Endodermal cell (in vitro differentiated cells): ENCODE results near the gene RBM28. TPM values are rescaled to one million over a fixed set of nuclear protein-coding genes. Genes with fewer than 3 reads are reported as not detected.

ENCODE experiments used
- DNase-seq: peaks from one replicate; pipeline ENCODE4 v3.0.0-alpha.2; 2017
- H3K27ac ChIP-seq: 2 replicates; pipeline ENCODE4 v1.5.1; 2013; ENCODE audit warnings: mild to moderate bottlenecking, low read depth, low read length, moderate library complexity
- H3K27me3 ChIP-seq: 2 replicates; pipeline ENCODE4 v1.6.1; 2013; ENCODE audit warnings: mild to moderate bottlenecking, low read length, moderate library complexity; ENCODE audit not compliant: insufficient read depth, control insufficient read depth, poor library complexity, severe bottlenecking
- H3K36me3 ChIP-seq: 2 replicates; pipeline ENCODE4 v1.7.0; 2013; ENCODE audit warnings: mild to moderate bottlenecking, low read length, moderate library complexity; ENCODE audit not compliant: control insufficient read depth, insufficient read depth
- H3K4me1 ChIP-seq: one replicate; pipeline ENCODE4 v1.7.0; 2013; ENCODE audit warnings: low read length; ENCODE audit not compliant: control insufficient read depth, insufficient read depth
- H3K4me3 ChIP-seq: 2 replicates; pipeline ENCODE4 v1.5.1; 2013; ENCODE audit warnings: mild to moderate bottlenecking, low read length, moderate library complexity
- H3K9ac ChIP-seq: 2 replicates; pipeline ENCODE4 v1.6.1; 2013; ENCODE audit warnings: mild to moderate bottlenecking, low read length, moderate library complexity; ENCODE audit not compliant: poor library complexity, severe bottlenecking; ENCODE audit errors: extremely low read depth
- H3K9me3 ChIP-seq: 2 replicates; pipeline ENCODE4 v1.6.1; 2013; ENCODE audit warnings: mild to moderate bottlenecking, low read length, moderate library complexity; ENCODE audit not compliant: control insufficient read depth
- H3K27ac Mint-ChIP-seq: 2 replicates; pipeline ENCODE4 v1.8.0; 2020; ENCODE audit warnings: mixed read lengths
- H3K27me3 Mint-ChIP-seq: 2 replicates; pipeline ENCODE4 v1.8.0; 2021; ENCODE audit warnings: mild to moderate bottlenecking, mixed read lengths; ENCODE audit not compliant: insufficient read depth
- H3K36me3 Mint-ChIP-seq: 2 replicates; pipeline ENCODE4 v1.8.0; 2020; ENCODE audit warnings: low read depth, mixed read lengths
- H3K4me1 Mint-ChIP-seq: 2 replicates; pipeline ENCODE4 v1.8.0; 2020; ENCODE audit warnings: mixed read lengths
- H3K4me3 Mint-ChIP-seq: 2 replicates; pipeline ENCODE4 v1.8.0; 2020; ENCODE audit warnings: mild to moderate bottlenecking, moderate library complexity, mixed read lengths
- H3K9me3 Mint-ChIP-seq: 2 replicates; pipeline ENCODE4 v1.8.0; 2020; ENCODE audit warnings: mild to moderate bottlenecking, mixed read lengths
- WGBS, 2 experiments: methylation state at CpG; one replicate each; pipeline versions ENCODE4 v1.1.5 to v1.1.7; 2013; ENCODE audit warnings: missing lambda C conversion rate in 2 of 2, mixed read lengths in 1 of 2; ENCODE audit not compliant: insufficient coverage in 1 of 2, insufficient read length in 1 of 2; 5-methylcytosine and 5-hydroxymethylcytosine counted together
- total RNA-seq, 2 donors: library from RNA; stranded (reverse); fragmentation: NEBNext Ultra II Directional in 1 of 2; extraction: Animal tissue kit (Norgen Biotek cat#: 25700) in 1 of 2; gene quantifications; 2 replicates in 1 of 2; 3 replicates in 1 of 2; pipeline ENCODE4 v1.2.1, GENCODE V29; 2021
- TF ChIP-seq, protein P1 (sequence below): fragments of 200-600 bp; sonication (generic); conservative IDR thresholded peaks from 2 replicates; pipeline ENCODE4 v1.5.0; 2021; ENCODE audit warnings: antibody characterized with exemption, mild to moderate bottlenecking

Gene RBM28
- total RNA-seq, 2 donors from 2014 or later: 60.1 to 60.9 TPM

DNA sequence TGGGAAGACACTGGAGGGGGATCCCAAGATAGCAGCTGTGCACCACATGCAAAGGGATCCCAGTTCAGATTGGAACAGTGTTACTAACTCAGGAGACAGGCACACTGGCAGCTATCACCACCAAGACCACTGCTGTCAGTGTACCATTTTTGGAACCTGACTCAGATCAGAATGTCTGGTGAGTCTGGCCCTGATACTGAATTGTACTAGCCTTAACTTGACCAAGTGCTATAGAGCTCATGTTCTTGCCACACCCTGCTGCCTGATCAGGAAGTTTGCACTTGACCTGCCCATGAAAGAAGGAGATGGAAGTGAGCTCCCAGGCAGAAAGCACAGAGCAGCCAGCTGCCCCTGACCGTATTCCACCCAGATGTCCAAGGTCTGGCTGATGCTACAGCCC is 22.6 kb upstream of the RBM28 start:
- TF ChIP-seq, protein P1, sequence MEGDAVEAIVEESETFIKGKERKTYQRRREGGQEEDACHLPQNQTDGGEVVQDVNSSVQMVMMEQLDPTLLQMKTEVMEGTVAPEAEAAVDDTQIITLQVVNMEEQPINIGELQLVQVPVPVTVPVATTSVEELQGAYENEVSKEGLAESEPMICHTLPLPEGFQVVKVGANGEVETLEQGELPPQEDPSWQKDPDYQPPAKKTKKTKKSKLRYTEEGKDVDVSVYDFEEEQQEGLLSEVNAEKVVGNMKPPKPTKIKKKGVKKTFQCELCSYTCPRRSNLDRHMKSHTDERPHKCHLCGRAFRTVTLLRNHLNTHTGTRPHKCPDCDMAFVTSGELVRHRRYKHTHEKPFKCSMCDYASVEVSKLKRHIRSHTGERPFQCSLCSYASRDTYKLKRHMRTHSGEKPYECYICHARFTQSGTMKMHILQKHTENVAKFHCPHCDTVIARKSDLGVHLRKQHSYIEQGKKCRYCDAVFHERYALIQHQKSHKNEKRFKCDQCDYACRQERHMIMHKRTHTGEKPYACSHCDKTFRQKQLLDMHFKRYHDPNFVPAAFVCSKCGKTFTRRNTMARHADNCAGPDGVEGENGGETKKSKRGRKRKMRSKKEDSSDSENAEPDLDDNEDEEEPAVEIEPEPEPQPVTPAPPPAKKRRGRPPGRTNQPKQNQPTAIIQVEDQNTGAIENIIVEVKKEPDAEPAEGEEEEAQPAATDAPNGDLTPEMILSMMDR: no peak
- Histone ChIP-seq H3K27ac (no peak overlapping the region), H3K9me3 (no peaks in the 10 kb centered on the region), H3K36me3 (no peaks in the 10 kb centered on the region), H3K27me3 (peaks cover 64% of the 10 kb centered on the region), H3K4me1 (no peaks in the 10 kb centered on the region), H3K4me3 (no peak overlapping the region), H3K9ac (no peak overlapping the region)
- H3K4me1 Mint-ChIP-seq: no peaks in the 10 kb centered on the region
- no peak overlapping the region for H3K4me3 Mint-ChIP-seq
- WGBS, 2 experiments: 83% methylated on average over 1 of the region's 1 CpG; no CpG with 5 or more reads in 1 of the 2 experiments
- peaks cover 72% of the 10 kb centered on the region for H3K27me3 Mint-ChIP-seq
- no peak overlapping the region for H3K27ac Mint-ChIP-seq
- H3K9me3 Mint-ChIP-seq: no peaks in the 10 kb centered on the region
- DNase-seq: no peak
- no peaks in the 10 kb centered on the region for H3K36me3 Mint-ChIP-seq

DNA sequence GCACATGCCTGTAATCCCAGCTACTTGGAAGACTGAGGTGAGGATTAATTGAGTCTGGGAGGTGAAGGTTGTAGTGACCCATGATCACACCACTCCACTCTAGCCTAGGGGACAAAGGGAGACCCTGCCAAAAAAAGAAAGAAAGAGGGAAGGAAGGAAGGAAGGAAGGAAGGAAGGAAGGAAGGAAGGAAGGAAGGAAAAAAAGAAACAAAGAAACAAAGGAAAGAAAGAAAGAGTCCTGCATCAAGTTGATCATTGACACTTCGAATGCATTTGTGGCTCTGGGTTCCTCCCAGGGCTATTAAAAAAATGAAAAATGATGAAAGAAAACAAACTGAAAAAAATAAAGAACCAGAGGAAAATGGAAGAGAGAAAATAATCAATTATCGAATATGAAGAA is 21.7 kb upstream of the RBM28 start:
- H3K9ac ChIP-seq: no peak overlapping the region
- WGBS, 2 experiments: 82 to 90% methylated on average over 1 to 2 of the region's 2 CpGs
- peaks cover 75% of the 10 kb centered on the region for H3K27me3 Mint-ChIP-seq
- no peaks in the 10 kb centered on the region for H3K4me1 ChIP-seq
- H3K9me3 ChIP-seq: no peaks in the 10 kb centered on the region
- peaks cover 73% of the 10 kb centered on the region for H3K27me3 ChIP-seq
- TF ChIP-seq, protein P1: no peak
- no peaks in the 10 kb centered on the region for H3K4me1 Mint-ChIP-seq
- H3K4me3 Mint-ChIP-seq: no peak overlapping the region
- H3K27ac Mint-ChIP-seq: no peak overlapping the region
- no peaks in the 10 kb centered on the region for H3K36me3 Mint-ChIP-seq
- H3K9me3 Mint-ChIP-seq: no peaks in the 10 kb centered on the region
- no peaks in the 10 kb centered on the region for H3K36me3 ChIP-seq
- DNase-seq: no peak
- H3K27ac ChIP-seq: no peak overlapping the region
- no peak overlapping the region for H3K4me3 ChIP-seq

DNA sequence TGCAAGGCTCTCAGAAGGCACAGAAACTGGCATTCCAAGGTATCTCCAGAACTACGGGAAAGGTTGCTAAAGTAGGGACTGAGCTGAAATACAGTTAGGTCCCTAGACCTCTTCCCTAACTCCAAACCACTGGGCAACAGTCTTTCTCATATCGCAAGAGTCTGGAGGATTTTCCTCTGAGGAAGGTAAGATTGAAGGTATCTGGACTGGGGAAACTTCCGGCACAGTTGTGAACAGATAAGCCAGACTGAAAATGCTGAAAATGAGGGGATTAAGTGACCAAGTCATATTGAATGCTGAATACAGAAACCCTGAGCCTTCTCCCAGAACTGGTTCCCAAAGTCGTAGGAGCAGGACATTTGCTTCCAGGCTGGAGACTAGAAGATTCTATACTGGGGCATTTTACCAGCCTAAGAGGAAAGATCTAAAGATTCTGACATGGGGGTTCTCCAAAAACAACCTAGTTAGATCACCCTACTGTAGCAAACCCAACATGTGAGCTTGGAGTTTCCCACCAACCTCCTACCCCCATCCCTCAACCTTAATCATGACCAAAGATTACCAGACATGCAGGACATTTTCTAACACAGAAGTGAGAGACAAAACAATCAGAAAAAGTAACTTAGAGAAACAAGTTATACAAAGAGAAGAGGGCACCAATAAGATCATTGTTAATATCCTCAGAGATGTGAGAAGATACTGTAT is 20.6 kb upstream of the RBM28 start:
- Histone ChIP-seq H3K9me3 (no peaks in the 10 kb centered on the region), H3K27ac (no peak overlapping the region), H3K4me3 (no peak overlapping the region), H3K27me3 (peaks cover 84% of the 10 kb centered on the region), H3K36me3 (no peaks in the 10 kb centered on the region), H3K4me1 (no peaks in the 10 kb centered on the region), H3K9ac (no peak overlapping the region)
- TF ChIP-seq, protein P1: no peak
- no peak overlapping the region for H3K27ac Mint-ChIP-seq
- DNase-seq: no peak
- 80 to 84% methylated on average over 4 of the region's 4 CpGs for WGBS, 2 experiments
- no peak overlapping the region for H3K4me3 Mint-ChIP-seq
- no peaks in the 10 kb centered on the region for H3K4me1 Mint-ChIP-seq
- H3K9me3 Mint-ChIP-seq: no peaks in the 10 kb centered on the region
- peaks cover 86% of the 10 kb centered on the region for H3K27me3 Mint-ChIP-seq
- no peaks in the 10 kb centered on the region for H3K36me3 Mint-ChIP-seq
